Ectodermal cell (in vitro differentiated cells): ENCODE data around the gene DLGAP5.
A peak's percentile ranks its signal among the peaks of the same experiment; 100 is the strongest.

ENCODE experiments used
- H3K27ac ChIP-seq: 2 replicates; pipeline ENCODE4 v1.7.0; 2013; ENCODE audit warnings: mild to moderate bottlenecking, low read depth, low read length; ENCODE audit not compliant: insufficient read depth, poor library complexity, severe bottlenecking
- H3K27me3 ChIP-seq: 2 replicates; pipeline ENCODE4 v1.7.0; 2013; ENCODE audit warnings: mild to moderate bottlenecking, low read length; ENCODE audit not compliant: insufficient read depth, control insufficient read depth, poor library complexity, severe bottlenecking
- H3K36me3 ChIP-seq: one replicate; pipeline ENCODE4 v1.7.0; 2013; ENCODE audit warnings: low read length; ENCODE audit not compliant: control insufficient read depth, insufficient read depth
- H3K4me1 ChIP-seq: one replicate; pipeline ENCODE4 v1.7.0; 2013; ENCODE audit warnings: low read length; ENCODE audit not compliant: control insufficient read depth, insufficient read depth
- H3K4me3 ChIP-seq: 2 replicates; pipeline ENCODE4 v1.7.0; 2013; ENCODE audit warnings: low read depth, low read length, control low read depth; ENCODE audit not compliant: insufficient read depth
- H3K9me3 ChIP-seq: 2 replicates; pipeline ENCODE4 v1.7.0; 2013; ENCODE audit warnings: mild to moderate bottlenecking, low read length, moderate library complexity; ENCODE audit not compliant: control insufficient read depth
- WGBS, 2 experiments: methylation state at CpG; one replicate each; pipeline ENCODE4 v1.1.7; 2013; ENCODE audit warnings: missing lambda C conversion rate in 2 of 2; 5-methylcytosine and 5-hydroxymethylcytosine counted together

Gene DLGAP5

DNA sequence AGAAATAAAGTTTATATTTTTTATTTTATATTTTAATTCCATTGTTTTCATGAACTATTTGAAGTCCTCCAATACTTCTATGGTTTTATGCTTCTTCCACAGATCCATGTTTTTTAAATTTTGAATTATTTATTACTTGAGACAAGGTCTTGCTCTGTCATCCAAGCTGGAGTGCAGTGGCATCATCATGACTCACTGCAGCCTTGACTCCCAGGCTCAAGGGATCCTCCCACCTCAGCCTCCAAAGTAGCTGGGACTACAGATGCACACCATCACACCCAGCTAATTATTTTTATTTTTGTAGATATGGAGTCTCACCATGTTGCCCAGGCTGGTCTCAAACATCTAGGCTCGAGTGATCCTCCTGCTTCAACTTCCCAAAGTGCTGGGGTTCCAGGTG lies 28.8 kb upstream of the DLGAP5 start:
- no peaks in the 10 kb centered on the region for H3K9me3 ChIP-seq
- WGBS, 2 experiments = 100% methylated on average over 1 of the region's 1 CpG
- H3K4me1 ChIP-seq = peaks cover 3% of the 10 kb centered on the region
- no peaks in the 10 kb centered on the region for H3K36me3 ChIP-seq
- H3K4me3 ChIP-seq = no peak overlapping the region
- H3K27me3 ChIP-seq = no peaks in the 10 kb centered on the region
- H3K27ac ChIP-seq = no peak overlapping the region

DNA sequence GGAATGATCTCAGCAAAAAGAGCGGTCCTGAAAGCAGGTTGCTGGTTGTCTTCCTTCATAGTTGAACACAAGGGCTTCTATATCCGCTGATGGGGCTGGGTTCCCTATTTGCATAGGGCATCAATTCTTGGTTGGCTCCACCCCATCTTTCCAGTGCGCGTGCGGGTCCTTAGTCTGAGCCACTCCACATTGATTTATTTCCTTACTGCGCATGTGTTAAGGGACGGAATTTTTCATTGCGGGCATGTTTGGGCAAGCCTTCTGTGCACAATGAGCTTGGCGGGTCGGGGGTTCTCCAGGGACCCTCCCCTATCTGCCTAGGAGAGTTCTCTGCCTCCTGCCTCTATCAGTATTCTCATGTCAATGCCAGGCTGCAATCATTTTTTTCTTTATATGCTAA lies 21.2 kb upstream of the DLGAP5 start:
- H3K9me3 ChIP-seq = no peaks in the 10 kb centered on the region
- no peaks in the 10 kb centered on the region for H3K27me3 ChIP-seq
- 90 to 95% methylated on average over 10 of the region's 10 CpGs for WGBS, 2 experiments
- no peak overlapping the region for H3K4me3 ChIP-seq
- H3K4me1 ChIP-seq = no peaks in the 10 kb centered on the region
- H3K36me3 ChIP-seq = no peaks in the 10 kb centered on the region
- no peak overlapping the region for H3K27ac ChIP-seq

DNA sequence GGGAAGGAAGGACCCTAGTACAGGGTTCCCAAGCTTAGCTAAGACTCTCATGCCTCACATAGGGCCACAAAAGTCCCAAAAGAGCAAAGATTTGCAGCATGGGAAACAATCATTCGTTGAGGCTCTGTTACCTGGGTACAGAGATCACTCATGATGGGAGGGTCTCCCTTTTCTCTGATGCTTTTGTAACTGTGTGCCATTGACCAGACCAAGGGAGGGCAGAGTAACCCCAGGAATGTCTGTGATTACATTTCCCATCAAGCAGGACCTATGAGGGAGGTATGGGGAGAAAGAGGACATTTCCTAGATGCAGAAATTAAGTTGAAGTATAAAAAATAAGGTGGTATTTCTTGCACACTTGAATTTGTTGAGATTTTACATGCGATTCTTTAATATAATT lies 16.4 kb upstream of the DLGAP5 start:
- WGBS, 2 experiments = 80 to 83% methylated on average over 1 of the region's 2 CpGs
- Histone ChIP-seq H3K36me3 (no peaks in the 10 kb centered on the region), H3K4me1 (no peaks in the 10 kb centered on the region), H3K27me3 (no peaks in the 10 kb centered on the region), H3K4me3 (no peak overlapping the region), H3K9me3 (no peaks in the 10 kb centered on the region), H3K27ac (no peak overlapping the region)

DNA sequence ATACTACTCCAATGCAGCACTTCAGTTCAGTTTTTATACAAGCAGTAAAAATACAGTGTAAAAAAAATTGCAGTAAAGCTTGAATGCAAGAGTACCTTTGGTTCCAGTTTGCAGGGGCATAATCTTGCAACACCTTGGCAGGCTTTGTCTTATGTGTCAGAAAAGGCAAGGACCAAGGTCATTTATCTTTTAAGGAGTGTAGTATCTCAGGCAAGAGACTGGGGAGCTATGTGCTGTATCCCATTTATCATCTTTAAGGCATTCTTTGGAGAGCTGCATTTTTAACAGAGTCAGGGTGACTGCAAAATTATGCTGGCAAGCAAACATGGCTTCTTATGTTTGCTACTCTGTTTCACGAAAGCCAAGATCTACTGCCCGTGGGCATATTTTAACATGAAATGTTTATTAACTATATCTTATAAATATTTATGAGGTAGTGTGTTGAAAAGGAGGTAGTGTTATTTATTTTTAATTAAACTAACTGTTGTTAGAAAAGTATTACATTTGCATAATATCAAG lies 14.8 kb upstream of the DLGAP5 start:
- Histone ChIP-seq H3K27ac (no peak overlapping the region), H3K4me3 (no peak overlapping the region), H3K27me3 (no peaks in the 10 kb centered on the region), H3K36me3 (no peaks in the 10 kb centered on the region), H3K9me3 (no peaks in the 10 kb centered on the region), H3K4me1 (peaks cover 3% of the 10 kb centered on the region)
- WGBS, 2 experiments = 100% methylated on average over 1 of the region's 2 CpGs; no CpG with 5 or more reads in 1 of the 2 experiments

DNA sequence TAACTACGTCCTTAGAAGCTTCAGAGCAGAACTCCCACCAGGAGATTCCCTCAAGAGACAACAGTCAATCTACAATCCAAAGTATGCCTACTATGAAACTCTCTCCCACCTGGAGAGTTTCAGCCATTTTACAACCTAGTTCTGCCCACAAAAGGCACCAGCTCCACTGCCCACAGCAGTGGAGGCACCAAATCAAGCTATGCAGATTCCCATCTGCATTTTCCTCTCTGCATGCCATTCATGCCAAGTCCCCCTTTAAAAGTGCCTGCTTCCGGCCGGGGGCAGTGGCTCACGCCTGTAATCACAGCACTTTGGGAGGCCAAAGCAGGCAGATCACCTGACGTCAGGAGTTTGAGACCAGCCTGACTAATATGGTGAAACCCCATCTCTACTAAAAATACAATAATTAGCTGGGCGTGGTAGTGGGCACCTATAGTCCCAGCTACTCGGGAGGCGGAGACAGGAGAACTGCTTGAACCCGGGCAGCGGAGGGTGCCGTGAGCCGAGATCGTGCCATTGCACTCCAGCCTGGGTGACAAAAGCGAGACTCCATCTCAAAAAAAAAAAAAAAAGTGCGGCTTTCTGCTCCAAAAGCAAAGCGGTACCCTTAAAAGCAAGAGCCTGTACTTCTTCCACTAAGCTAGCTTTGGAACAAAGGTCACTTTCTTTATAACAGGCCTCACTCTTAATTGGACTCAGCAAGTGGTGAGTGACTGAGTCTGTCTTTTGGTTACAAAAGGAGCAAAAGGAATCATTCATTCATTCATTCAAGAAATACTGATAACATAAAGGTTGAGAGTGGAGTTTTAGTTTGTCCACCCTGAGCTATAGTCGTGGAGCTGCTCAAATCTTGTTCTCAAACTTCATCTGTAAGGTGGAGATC lies 10.1 kb upstream of the DLGAP5 start:
- Histone ChIP-seq H3K9me3 (no peaks in the 10 kb centered on the region), H3K27me3 (no peaks in the 10 kb centered on the region), H3K4me3 (no peak overlapping the region), H3K36me3 (no peaks in the 10 kb centered on the region), H3K4me1 (peaks cover 5% of the 10 kb centered on the region), H3K27ac (no peak overlapping the region)
- 82 to 87% methylated on average over 16 to 17 of the region's 17 CpGs for WGBS, 2 experiments

DNA sequence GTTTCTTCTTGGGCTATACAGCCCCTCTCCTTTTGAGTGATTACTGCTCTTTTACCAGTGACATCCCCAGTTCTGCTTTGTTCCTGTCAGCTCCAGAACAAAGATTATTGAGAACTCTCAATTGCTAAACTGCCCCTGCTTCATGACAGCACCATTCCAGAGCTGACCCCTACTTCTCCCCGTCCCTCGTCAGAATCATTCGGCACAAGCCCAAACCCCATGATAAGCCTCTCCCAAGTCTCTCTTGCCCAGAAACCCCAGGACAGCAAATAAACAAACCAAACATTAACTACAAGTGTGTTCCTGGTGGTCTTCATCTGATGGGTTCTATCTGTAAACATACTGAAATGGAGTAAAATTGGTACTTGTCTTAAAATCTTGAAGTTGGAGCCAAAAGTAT lies 9.3 kb upstream of the DLGAP5 start:
- no peaks in the 10 kb centered on the region for H3K9me3 ChIP-seq

DNA sequence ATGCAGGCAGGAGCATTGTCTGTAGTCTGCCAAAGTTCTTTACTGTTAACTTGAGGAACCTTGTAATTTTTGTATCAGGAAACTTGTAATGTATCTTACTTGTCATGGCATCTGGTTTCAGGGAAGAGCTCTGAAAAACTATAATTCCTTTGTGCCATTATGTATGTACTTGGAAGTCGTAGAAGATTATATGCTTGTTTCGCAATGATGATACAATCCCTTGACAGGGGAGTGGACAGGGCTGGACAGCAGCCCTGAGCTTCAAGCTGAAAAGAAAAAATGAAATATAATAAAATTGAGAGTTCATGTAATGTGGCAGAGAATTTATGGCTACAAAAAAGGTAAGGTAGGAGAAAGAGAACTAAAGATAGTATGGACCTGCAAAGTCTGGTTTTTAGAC lies 7.4 kb upstream of the DLGAP5 start:
- H3K27ac ChIP-seq = no peak overlapping the region
- peaks cover 5% of the 10 kb centered on the region for H3K4me1 ChIP-seq
- no peaks in the 10 kb centered on the region for H3K36me3 ChIP-seq
- no peak overlapping the region for H3K4me3 ChIP-seq
- no peaks in the 10 kb centered on the region for H3K27me3 ChIP-seq
- H3K9me3 ChIP-seq = no peaks in the 10 kb centered on the region
- WGBS, 2 experiments = 93 to 97% methylated on average over 2 of the region's 2 CpGs

More for the DNA sequence above, 9.3 kb upstream of the DLGAP5 start:
- WGBS, 2 experiments = 76 to 81% methylated on average over 3 of the region's 3 CpGs
- Histone ChIP-seq H3K27me3 (no peaks in the 10 kb centered on the region), H3K36me3 (no peaks in the 10 kb centered on the region), H3K27ac (no peak overlapping the region), H3K4me1 (peaks cover 5% of the 10 kb centered on the region), H3K4me3 (no peak overlapping the region)

DNA sequence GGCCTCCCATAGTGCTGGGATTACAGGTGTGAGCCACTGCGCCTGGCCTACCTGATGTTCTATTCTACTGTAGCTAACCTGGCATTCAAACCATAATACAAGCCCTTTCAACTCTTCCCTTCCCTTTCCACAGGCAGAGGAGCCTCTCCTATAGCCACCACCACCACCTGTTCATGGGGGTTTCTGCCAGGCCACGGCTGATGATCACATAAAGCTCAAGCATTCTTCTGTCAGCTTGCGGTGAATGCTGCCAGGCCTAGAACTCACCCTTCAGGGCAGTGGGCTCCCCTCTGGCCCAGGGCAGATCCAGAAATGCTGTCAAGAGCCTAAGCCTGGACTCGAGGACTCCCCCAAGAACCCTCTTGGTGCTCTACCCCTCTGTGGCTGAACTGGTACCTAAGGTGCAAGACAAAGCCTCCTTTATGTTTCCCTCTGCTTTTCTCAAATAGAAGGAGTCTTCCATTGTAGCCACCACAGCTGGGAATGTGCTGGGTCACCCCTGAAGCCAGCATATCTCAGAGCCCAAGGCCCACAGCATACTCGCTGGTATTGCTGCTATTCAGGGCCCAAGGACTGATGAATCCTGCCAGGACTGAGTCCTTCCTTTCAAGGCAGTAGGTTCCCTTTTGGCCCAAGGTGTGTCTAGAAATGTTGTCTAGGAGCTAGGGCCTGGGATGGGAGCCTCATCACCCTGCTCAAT lies 3.4 kb upstream of the DLGAP5 start:
- WGBS, 2 experiments = 90 to 93% methylated on average over 5 of the region's 5 CpGs
- Histone ChIP-seq H3K4me3 (no peak overlapping the region), H3K4me1 (peaks cover 3% of the 10 kb centered on the region), H3K27me3 (no peaks in the 10 kb centered on the region), H3K27ac (no peak overlapping the region), H3K9me3 (no peaks in the 10 kb centered on the region), H3K36me3 (no peaks in the 10 kb centered on the region)

DNA sequence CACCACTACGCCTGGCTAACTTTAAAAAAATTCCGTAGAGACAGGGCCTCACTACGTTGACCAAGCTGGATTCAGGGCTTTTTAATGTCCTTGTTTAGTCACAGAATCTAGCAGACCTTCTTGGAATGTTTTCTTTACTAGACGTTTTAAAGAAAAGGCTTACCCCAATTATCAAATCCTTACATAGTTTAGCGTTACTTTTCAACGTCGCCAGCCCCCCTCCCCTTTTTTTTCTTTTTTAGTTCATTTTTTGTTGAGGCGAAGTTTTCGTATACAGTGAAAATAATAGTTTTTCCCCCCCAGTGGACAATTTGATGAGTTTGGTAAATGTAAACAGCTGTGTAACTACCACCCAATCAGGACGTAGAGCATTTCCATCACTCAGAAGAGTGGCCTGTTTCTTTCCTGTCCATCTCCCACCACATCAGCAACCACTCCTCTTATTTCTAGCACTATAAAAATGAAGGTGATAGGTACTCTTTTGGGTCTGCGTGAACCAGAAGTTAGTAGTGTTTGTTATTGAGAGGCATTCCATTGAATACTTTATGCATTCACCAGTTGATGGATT lies 753 bp upstream of the DLGAP5 start:
- H3K36me3 ChIP-seq = no peaks in the 10 kb centered on the region
- H3K4me1 ChIP-seq = peaks cover 5% of the 10 kb centered on the region
- no peaks in the 10 kb centered on the region for H3K9me3 ChIP-seq
- no peak overlapping the region for H3K27ac ChIP-seq
- 73 to 81% methylated on average over 9 to 11 of the region's 11 CpGs for WGBS, 2 experiments
- H3K4me3 ChIP-seq = peak overlapping the region; percentile 79
- no peaks in the 10 kb centered on the region for H3K27me3 ChIP-seq

DNA sequence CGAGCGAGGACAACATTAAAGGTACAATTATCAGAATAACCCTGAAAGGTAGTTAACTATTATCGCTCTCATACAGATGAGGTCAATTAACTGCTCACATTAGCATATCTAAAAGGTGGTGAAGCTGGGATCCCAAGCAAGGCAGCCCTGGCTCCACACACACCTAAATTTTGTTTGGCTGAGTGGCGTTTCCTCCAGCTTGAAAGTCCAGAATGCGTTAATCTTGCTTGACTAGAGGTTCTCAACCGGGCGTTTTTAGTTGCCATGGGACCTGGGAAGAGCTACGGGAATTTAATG lies 531 bp downstream of the DLGAP5 start:
- Histone ChIP-seq H3K4me3 (peak overlapping the region; percentile 79), H3K9me3 (no peaks in the 10 kb centered on the region), H3K27ac (peak overlapping the region; percentile 87), H3K27me3 (no peaks in the 10 kb centered on the region), H3K36me3 (peaks cover 7% of the 10 kb centered on the region), H3K4me1 (peaks cover 5% of the 10 kb centered on the region)
- WGBS, 2 experiments = 0 to 5% methylated on average over 8 of the region's 8 CpGs
